T-helper 17 cell (primary cell): ENCODE measurements around the gene ANKS1A. TPM values are rescaled to one million over a fixed set of nuclear protein-coding genes. Genes with fewer than 3 reads are reported as not detected.

Experiments used
- ATAC-seq: fragments of 150-1000 bp; cut with Tn5 transposase; 2 replicates; pipeline ENCODE4 v1.10.0; 2021; ENCODE audit warnings: mild to moderate bottlenecking, moderate library complexity
- DNase-seq, 3 donors: peaks; one replicate each; pipeline versions ENCODE4 v3.0.0 to v3.0.0-alpha.2; 2020 to 2021
- H3K9me3 ChIP-seq: one replicate; pipeline ENCODE4 v1.7.0; 2013; ENCODE audit warnings: low read length, mild to moderate bottlenecking; ENCODE audit not compliant: control insufficient read depth, poor library complexity, severe bottlenecking
- H3K27ac Mint-ChIP-seq: one replicate; pipeline ENCODE4 v1.8.0; 2022; ENCODE audit warnings: mild to moderate bottlenecking, moderate library complexity, mixed read lengths
- H3K27me3 Mint-ChIP-seq: one replicate; pipeline ENCODE4 v1.8.0; 2022; ENCODE audit warnings: mixed read lengths
- H3K36me3 Mint-ChIP-seq: one replicate; pipeline ENCODE4 v1.8.0; 2022; ENCODE audit warnings: low read depth, mixed read lengths
- H3K4me1 Mint-ChIP-seq: one replicate; pipeline ENCODE4 v1.8.0; 2022; ENCODE audit warnings: mild to moderate bottlenecking, mixed read lengths
- H3K4me3 Mint-ChIP-seq: one replicate; pipeline ENCODE4 v1.8.0; 2022; ENCODE audit warnings: mild to moderate bottlenecking, moderate library complexity, mixed read lengths
- total RNA-seq, 4 donors: library from RNA in 2 of 4; stranded (reverse) in 2 of 4; gene quantifications; one replicate each; pipeline ENCODE4 v1.2.3 and lab custom pipeline; 2022 to 2026

Gene ANKS1A
- total RNA-seq, 2 donors from 2014 or later, result 9.6 to 10.0 TPM

DNA sequence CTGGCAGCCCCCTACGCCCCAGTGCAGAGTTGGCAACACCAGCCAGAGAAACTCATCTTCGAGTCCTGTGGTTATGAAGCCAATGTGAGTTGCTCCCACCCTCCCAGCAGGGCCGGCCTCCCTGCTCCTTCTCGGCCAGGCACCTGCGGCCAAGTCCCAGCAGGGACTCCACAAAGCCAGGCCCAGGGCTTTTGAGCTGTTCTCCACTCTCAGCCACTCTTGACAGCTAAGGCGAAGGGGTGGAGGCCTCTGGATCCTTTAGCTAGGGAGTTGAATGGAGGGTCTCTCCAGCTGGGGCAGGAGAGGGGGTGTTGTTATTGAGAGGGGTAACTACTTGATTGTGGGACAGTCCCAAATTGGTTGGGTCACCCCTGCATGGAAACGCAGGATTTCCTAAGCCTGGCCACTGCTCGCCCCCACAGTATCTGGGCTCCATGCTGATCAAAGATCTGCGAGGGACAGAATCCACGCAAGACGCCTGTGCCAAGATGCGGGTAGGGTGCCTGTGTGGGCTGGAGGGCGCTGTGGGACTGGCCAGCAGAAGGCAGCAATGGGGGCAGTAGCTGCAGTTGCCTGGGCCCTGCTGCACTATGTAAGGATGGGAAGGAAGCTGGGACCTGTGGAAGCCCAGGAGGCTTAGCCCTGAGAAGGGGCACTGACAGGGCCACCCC is 193.8 kb downstream of the ANKS1A start:
- Mint-ChIP-seq H3K27ac (no peak overlapping the region), H3K27me3 (no peaks in the 10 kb centered on the region), H3K4me3 (no peak overlapping the region), H3K4me1 (peaks cover 4% of the 10 kb centered on the region), H3K36me3 (peaks cover 13% of the 10 kb centered on the region)
- ATAC-seq, result no peak
- DNase-seq, result no peak
- H3K9me3 ChIP-seq, result no peaks in the 10 kb centered on the region

DNA sequence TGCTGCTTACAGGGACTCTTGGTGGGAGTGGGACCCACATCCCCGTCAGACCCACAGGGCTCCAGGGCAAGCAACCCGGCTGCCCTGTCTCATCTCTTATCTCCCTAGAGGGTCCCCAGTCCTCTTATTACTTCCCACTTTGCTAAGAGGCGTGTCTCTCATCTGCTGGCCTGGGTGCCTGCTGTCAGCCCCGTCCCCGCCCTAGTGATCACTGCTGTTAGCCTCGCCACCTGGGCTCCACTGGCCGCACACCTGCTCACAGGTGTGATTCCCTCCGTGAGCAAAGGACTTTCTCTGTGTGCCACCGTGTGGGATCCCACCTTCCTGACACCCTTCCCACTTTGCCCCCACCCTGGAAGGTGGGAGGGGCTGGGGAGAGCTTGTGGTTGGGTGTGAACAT is 194.5 kb downstream of the ANKS1A start:
- Mint-ChIP-seq H3K27ac (no peak overlapping the region), H3K4me3 (no peak overlapping the region), H3K36me3 (peaks cover 14% of the 10 kb centered on the region), H3K4me1 (peaks cover 4% of the 10 kb centered on the region), H3K27me3 (no peaks in the 10 kb centered on the region)
- DNase-seq (no peak), ATAC-seq (no peak)
- H3K9me3 ChIP-seq, result no peaks in the 10 kb centered on the region

- H3K9me3 ChIP-seq, result no peaks in the 10 kb centered on the region
- no peak for ATAC-seq
- Mint-ChIP-seq H3K27me3 (no peaks in the 10 kb centered on the region), H3K27ac (no peak overlapping the region), H3K4me3 (no peak overlapping the region), H3K36me3 (peaks cover 16% of the 10 kb centered on the region), H3K4me1 (peaks cover 4% of the 10 kb centered on the region)
- no peak for DNase-seq
These were observed 195.0 kb downstream of the ANKS1A start for GRCh38 chr6:35084041-35084491.

DNA sequence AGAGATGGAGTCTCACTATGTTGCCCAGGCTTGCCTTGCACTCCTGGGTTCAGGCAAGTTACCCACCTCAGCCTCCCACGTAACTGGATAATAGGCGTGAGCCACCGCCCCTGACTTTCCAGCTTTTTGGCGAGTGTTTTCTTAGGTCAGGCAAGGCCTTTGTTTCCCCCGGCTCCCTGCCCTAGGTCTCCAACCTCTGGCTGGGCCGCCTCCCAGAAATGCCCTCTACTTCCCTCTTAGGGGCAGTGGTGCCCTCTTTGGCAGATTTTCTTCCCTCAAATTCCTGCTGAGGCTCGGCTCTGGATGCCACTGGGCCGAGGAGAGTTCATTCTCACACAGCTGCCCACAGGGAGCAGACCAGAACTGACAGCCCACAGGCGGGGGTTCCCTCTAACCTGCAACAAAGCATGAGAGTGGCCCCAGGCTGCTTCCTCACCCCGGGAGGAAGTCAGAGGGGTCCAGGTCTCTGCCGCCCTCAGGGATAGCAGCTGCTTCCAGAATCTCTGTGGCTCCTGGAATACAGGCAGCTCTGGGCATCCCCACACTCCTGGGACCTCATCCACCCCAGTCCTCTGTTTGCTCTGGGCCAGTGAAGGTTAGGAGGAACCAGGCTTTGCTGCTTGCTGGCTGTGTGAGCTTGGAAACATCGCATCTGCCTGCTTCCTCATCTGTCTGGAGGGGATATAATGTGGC is 195.6 kb downstream of the ANKS1A start:
- Mint-ChIP-seq H3K36me3 (peaks cover 16% of the 10 kb centered on the region), H3K27ac (no peak overlapping the region), H3K4me3 (no peak overlapping the region), H3K27me3 (no peaks in the 10 kb centered on the region), H3K4me1 (peaks cover 4% of the 10 kb centered on the region)
- DNase-seq (no peak), ATAC-seq (no peak)
- H3K9me3 ChIP-seq, result no peaks in the 10 kb centered on the region

DNA sequence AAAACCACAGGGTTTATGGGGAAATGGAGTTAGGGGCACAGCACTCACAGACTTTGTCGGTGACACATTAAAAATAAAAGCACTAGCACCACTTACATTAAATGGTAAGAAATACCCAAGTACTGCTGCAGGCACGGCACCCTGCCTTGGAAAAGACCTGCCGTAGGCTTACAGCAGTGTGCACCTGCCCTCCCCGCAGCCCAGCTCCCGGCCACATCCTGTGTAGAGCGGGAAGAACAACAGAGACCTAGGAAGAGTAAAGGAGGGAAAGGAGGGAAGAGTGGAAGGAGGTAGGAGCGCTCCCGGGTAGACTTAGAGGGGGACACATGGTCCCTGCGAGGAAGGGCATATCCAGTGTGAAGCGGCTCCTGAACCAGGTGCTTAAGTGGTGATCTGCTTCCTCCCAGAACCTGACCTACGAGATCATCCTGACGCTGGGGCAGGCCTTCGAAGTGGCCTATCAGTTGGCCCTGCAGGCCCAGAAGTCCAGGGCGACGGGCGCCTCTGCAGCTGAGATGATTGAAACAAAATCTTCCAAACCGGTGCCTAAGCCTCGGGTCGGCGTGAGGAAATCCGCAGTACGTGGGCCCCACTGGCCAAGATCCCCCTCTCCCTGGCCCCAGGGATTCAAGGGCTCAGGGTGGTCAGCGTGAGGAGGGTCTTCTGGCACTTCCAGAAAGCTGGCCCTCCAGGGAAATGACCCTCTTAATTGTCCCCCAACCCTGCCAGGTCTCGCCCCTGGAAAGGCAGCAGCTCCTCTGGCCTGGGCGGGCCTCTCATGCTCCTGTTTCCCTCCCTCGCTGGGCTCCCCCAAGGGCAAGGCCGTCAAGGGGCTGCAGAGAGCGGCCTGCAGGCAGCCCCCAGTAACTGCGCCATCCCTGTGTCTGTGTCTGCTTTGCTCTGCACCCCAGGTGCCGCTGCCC is 196.6 kb downstream of the ANKS1A start:
- ATAC-seq, result no peak
- Mint-ChIP-seq H3K4me3 (no peak overlapping the region), H3K4me1 (peaks cover 4% of the 10 kb centered on the region), H3K27me3 (no peaks in the 10 kb centered on the region), H3K36me3 (peaks cover 16% of the 10 kb centered on the region), H3K27ac (peak overlapping the region; percentile 24)
- DNase-seq, result no peak
- no peaks in the 10 kb centered on the region for H3K9me3 ChIP-seq

- H3K27me3 Mint-ChIP-seq, result no peaks in the 10 kb centered on the region
- H3K27ac Mint-ChIP-seq, result peak overlapping the region; percentile 24
- no peaks in the 10 kb centered on the region for H3K9me3 ChIP-seq
- no peak for DNase-seq
- H3K4me1 Mint-ChIP-seq, result peaks cover 4% of the 10 kb centered on the region
- H3K4me3 Mint-ChIP-seq, result no peak overlapping the region
- ATAC-seq, result no peak
- peaks cover 16% of the 10 kb centered on the region for H3K36me3 Mint-ChIP-seq
These were observed 197.2 kb downstream of the ANKS1A start for GRCh38 chr6:35086282-35086632.

GRCh38 chr6:35086636-35087360 is 197.7 kb downstream of the ANKS1A start:
- no peaks in the 10 kb centered on the region for H3K27me3 Mint-ChIP-seq
- H3K4me1 Mint-ChIP-seq, result peaks cover 3% of the 10 kb centered on the region
- H3K9me3 ChIP-seq, result no peaks in the 10 kb centered on the region
- peaks cover 14% of the 10 kb centered on the region for H3K36me3 Mint-ChIP-seq
- DNase-seq (no peak), ATAC-seq (no peak)
- no peak overlapping the region for H3K4me3 Mint-ChIP-seq
- peak overlapping the region; percentile 24 for H3K27ac Mint-ChIP-seq

- no peaks in the 10 kb centered on the region for H3K9me3 ChIP-seq
- Mint-ChIP-seq H3K4me3 (no peak overlapping the region), H3K27me3 (no peaks in the 10 kb centered on the region), H3K27ac (no peak overlapping the region), H3K36me3 (peaks cover 13% of the 10 kb centered on the region), H3K4me1 (no peaks in the 10 kb centered on the region)
- ATAC-seq, result no peak
- no peak for DNase-seq
These were observed 198.6 kb downstream of the ANKS1A start for GRCh38 chr6:35087361-35088280.

DNA sequence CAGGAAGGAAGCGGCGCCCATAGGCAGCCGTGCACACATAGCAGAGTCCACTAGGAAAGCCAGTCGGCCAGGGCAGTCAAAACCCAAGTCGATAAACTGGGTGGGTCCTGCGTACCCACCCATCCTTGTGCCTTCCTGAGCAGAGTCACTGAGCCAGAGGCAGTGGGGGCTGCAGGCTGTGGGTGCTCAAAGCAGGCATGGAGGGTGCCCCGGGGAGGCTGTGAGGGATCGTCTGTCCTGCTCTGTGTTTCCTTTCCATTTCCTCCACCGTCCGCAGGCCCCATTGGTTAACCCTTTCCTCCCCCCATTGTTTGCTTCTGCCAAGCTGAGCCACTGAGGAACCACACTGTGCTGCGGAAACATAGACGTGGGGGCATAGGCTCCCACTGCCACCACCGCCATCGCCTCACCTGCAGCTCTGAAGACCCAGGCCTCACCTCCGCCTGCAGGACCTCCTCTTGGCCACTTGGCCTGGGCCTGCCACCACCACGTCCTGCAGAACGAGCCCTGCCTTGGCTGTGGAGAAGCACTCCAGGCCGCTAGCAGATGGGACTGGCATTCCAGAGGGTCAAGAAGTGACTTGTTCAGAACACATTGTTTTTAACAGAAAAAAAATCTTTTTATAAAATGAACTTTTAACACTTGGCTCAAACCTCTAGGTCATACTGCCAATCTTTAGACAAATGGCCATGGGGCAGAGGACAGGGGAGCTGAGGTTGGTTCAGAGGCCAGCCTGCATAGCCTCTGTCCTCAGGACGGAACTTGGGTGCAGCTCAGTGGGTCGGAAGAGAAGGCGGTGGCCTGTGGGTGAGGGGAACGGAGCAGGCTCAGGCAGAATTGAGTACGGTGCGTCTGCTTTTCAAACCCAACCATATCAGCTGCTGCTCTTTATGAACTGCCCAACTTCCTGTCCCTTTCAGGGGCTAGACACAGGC is 199.5 kb downstream of the ANKS1A start:
- ATAC-seq, result no peak
- no peak for DNase-seq
- Mint-ChIP-seq H3K27me3 (no peaks in the 10 kb centered on the region), H3K36me3 (peaks cover 13% of the 10 kb centered on the region), H3K27ac (no peak overlapping the region), H3K4me3 (no peak overlapping the region), H3K4me1 (no peaks in the 10 kb centered on the region)
- H3K9me3 ChIP-seq, result no peaks in the 10 kb centered on the region

DNA sequence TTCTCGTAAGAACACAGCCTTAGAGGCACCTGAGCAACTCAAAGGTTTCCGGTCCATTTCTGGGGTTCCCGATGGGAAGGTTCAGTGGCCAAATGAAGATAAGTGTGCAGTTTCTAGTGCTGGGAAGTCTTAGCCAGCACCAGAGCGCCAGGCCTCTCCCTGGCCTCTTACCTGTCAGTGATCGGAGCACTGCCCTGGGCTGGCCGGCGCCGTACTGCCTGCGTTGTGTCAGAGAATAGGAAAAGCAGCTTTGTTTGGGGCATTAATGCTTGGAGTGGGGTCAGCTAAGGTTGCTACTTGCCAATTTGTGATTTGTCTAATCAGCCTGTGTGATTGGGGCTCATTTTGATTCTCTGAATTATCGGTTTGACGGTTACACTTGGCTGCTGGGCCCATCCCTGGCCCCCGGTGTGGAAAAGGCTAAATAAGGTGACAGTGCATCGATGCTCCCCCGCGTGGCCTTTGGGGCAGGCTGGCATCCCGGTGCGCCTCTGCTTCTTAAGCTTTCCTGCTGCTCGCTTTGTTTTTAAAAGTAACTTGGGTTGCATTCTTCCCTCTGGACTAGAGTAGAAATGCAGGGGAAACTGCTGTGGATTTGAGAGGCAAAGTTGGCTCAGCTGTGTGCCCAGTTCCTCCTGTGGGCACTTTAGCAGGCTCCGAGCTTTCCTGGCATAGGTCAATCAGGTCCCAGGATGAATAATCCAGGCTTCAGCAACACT is 200.3 kb downstream of the ANKS1A start:
- H3K4me1 Mint-ChIP-seq, result no peaks in the 10 kb centered on the region
- no peaks in the 10 kb centered on the region for H3K27me3 Mint-ChIP-seq
- H3K36me3 Mint-ChIP-seq, result peaks cover 13% of the 10 kb centered on the region
- no peaks in the 10 kb centered on the region for H3K9me3 ChIP-seq
- no peak overlapping the region for H3K4me3 Mint-ChIP-seq
- DNase-seq, result no peak
- ATAC-seq, result no peak
- no peak overlapping the region for H3K27ac Mint-ChIP-seq

DNA sequence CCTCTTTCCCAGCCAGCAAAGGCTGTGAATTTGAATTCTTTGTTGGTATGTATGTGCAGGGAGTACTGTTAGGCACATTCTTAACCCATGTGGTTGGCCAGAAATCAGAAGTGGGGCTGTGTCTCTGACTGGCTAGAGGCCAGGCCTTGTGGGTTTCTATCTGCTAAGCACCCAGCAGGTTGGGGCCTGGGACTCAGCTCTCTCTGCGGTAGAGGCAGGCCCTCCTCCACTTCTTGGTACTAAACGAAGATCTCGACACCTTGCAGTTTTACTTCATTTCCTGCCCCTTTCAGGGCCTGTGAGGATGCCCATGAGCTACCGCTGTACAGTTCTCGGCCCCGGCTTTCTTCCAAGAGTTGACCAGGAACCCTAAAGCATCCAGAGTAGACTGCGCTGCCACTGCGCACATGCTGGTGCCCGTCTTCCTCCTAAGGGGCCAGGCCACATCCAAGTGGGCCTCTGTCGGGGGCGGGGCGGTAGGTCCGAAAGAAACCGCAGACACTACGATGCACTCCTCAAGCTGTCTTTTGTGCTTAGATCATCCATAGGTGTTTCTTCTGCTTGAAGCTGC is 201.0 kb downstream of the ANKS1A start:
- no peak for DNase-seq
- no peak overlapping the region for H3K4me3 Mint-ChIP-seq
- no peaks in the 10 kb centered on the region for H3K9me3 ChIP-seq
- H3K4me1 Mint-ChIP-seq, result no peaks in the 10 kb centered on the region
- no peaks in the 10 kb centered on the region for H3K27me3 Mint-ChIP-seq
- H3K27ac Mint-ChIP-seq, result no peak overlapping the region
- ATAC-seq, result no peak
- peaks cover 13% of the 10 kb centered on the region for H3K36me3 Mint-ChIP-seq
